Suprapubic skin (tissue), 4 donors: ENCODE measurements around the gene RNF166.

Experiments
- EP300 ChIP-seq: sonication (generic); formaldehyde crosslinking; IDR thresholded peaks from one replicate; pipeline ENCODE4 v1.6.1; 2017; ENCODE audit warnings: antibody characterized with exemption
- POLR2AphosphoS5 ChIP-seq, 3 donors: sonication (generic); formaldehyde crosslinking; IDR thresholded peaks; one replicate each; pipeline ENCODE4 v1.6.1; 2017; ENCODE audit warnings: antibody characterized with exemption in 3 of 3
- TF ChIP-seq, protein P1 (sequence below), 2 donors: fragments of 200-600 bp in 1 of 2; fragments of 450-650 bp in 1 of 2; sonication (generic) in 1 of 2; IDR thresholded peaks; one replicate each; pipeline ENCODE4 v1.5.1; 2016 to 2019; ENCODE audit warnings: antibody characterized with exemption in 2 of 2, mild to moderate bottlenecking in 1 of 2, moderate library complexity in 1 of 2

DNA sequence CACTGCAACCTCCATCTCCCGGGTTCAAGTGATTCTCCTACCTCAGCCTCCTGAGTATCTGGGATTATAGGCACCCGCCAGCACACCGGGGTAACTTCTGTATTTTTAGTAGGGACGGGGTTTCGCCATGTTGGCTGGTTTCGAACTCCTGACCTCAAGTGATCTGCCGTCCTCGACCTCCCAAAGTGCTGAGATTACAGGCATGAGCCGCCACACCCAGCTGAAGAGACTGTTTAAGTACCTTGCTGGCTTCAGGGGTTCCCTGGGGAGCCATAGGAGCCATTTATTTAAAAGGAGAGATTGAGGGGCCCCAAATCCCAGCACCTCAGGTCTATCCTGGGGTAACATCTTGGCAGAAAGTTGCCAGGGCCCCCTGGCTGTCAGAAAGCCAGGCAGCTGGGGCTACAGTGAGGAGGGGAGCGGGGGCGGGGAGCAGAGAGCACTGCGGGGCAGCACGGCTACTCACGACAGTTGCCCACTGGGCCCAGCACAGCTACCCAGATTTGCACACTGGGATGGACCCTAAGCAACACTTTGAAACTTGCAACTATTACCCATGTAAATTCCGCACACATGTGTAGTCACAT is 21.5 kb downstream of the RNF166 start:
- TF ChIP-seq POLR2AphosphoS5 (IDR thresholded peaks at IDR 0.05) (no peak), EP300 (no peak)
- TF ChIP-seq, protein P1, sequence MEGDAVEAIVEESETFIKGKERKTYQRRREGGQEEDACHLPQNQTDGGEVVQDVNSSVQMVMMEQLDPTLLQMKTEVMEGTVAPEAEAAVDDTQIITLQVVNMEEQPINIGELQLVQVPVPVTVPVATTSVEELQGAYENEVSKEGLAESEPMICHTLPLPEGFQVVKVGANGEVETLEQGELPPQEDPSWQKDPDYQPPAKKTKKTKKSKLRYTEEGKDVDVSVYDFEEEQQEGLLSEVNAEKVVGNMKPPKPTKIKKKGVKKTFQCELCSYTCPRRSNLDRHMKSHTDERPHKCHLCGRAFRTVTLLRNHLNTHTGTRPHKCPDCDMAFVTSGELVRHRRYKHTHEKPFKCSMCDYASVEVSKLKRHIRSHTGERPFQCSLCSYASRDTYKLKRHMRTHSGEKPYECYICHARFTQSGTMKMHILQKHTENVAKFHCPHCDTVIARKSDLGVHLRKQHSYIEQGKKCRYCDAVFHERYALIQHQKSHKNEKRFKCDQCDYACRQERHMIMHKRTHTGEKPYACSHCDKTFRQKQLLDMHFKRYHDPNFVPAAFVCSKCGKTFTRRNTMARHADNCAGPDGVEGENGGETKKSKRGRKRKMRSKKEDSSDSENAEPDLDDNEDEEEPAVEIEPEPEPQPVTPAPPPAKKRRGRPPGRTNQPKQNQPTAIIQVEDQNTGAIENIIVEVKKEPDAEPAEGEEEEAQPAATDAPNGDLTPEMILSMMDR (IDR thresholded peaks at IDR 0.05), result no peak
